Measurements from ENCODE around the gene VWA8.

- TF ChIP-seq CTCF (IDR thresholded peaks at IDR 0.05; ENCODE audit: low read depth, low read length), result no peak
- TF ChIP-seq MAX (IDR thresholded peaks at IDR 0.05; ENCODE audit: low read depth, low read length), result no peak
Measured at GRCh38 chr13:41603917-41604316, 357.0 kb downstream of the VWA8 start.

All from NB4 (cell line).